Epithelial cell of umbilical artery (primary cell): ENCODE measurements around the gene OLFM4. TPM values are rescaled to one million over a fixed set of nuclear protein-coding genes. Genes with fewer than 3 reads are reported as not detected.

Source experiments
- total RNA-seq: library from RNA; depleted of rRNA; stranded (reverse); fragments of >200 nt; gene quantifications from 2 replicates; pipeline ENCODE4 v1.2.3, GENCODE V29; 2014

The OLFM4 gene
- total RNA-seq: not detected in 2 replicates

GRCh38 chr13:53028637-53029203, at the start of gene OLFM4:
Gene OLFM4 (plus strand): TSS chr13:53028813. CDS start chr13:53028837, 24 bp downstream.

Other genes starting within 250 kb of the OLFM4 start
- gene PCDH8, start 180.2 kb upstream of the OLFM4 start, total RNA-seq: not detected in 2 replicates